HG02798 (cell line): ENCODE measurements around the gene PCGF3.
A peak's percentile ranks its signal among the peaks of the same experiment; 100 is the strongest.
"Not testable (repeated sequence)": the region's sequence is repeated elsewhere in the genome, so short reads cannot be mapped to it uniquely, and the experiment has no call there.

Experiments used
- ATAC-seq: cut with Tn5 transposase; IDR thresholded peaks from one replicate; pipeline ENCODE4 v1.9.1; 2021; ENCODE audit warnings: mild to moderate bottlenecking; ENCODE audit not compliant: unreplicated experiment, poor library complexity

PCGF3 gene

GRCh38 chr4:667545-667925 is 38.1 kb upstream of the PCGF3 start:
- no peak for ATAC-seq

GRCh38 chr4:668219-668618 is 37.4 kb upstream of the PCGF3 start:
- ATAC-seq: not testable (repeated sequence)

GRCh38 chr4:669806-670559 is 35.6 kb upstream of the PCGF3 start:
- ATAC-seq: not testable (repeated sequence)

- ATAC-seq: no peak
These were observed 33.9 kb upstream of the PCGF3 start for GRCh38 chr4:671769-672168.

- ATAC-seq: no peak
These were observed 32.1 kb upstream of the PCGF3 start for GRCh38 chr4:673349-674091.

GRCh38 chr4:674172-675035 is 31.2 kb upstream of the PCGF3 start, which contains the start of the genes ATP5ME and MYL5:
Gene ATP5ME (minus strand): TSS chr4:674276. CDS start chr4:674247, 29 bp downstream.
Gene MYL5 (plus strand): TSS chr4:674542. CDS start chr4:678027, 3,485 bp downstream.
- ATAC-seq: peak; percentile 82

- ATAC-seq: no peak
These were observed 30.4 kb upstream of the PCGF3 start for GRCh38 chr4:675036-675882.

GRCh38 chr4:675980-676870 is 29.4 kb upstream of the PCGF3 start:
- peak; percentile 30 for ATAC-seq

- ATAC-seq: no peak
These were observed 28.8 kb upstream of the PCGF3 start for GRCh38 chr4:676871-677235.

- ATAC-seq: peak; percentile 14
These were observed 28.0 kb upstream of the PCGF3 start for GRCh38 chr4:677431-678293.

GRCh38 chr4:678331-679103 is 27.1 kb upstream of the PCGF3 start:
- no peak for ATAC-seq

GRCh38 chr4:679104-679481 is 26.5 kb upstream of the PCGF3 start:
- no peak for ATAC-seq

- ATAC-seq: no peak
These were observed 26.0 kb upstream of the PCGF3 start for GRCh38 chr4:679629-680028.

GRCh38 chr4:680091-680490 is 25.5 kb upstream of the PCGF3 start:
- no peak for ATAC-seq

- no peak for ATAC-seq
These were observed 25.1 kb upstream of the PCGF3 start for GRCh38 chr4:680551-680927.

- no peak for ATAC-seq
These were observed 24.5 kb upstream of the PCGF3 start for GRCh38 chr4:680928-681645.
